Measurements from ENCODE around the gene IQSEC1. TPM values are rescaled to one million over a fixed set of nuclear protein-coding genes. Genes with fewer than 3 reads are reported as not detected.

Gene IQSEC1
- total and polyA plus RNA-seq, 2 donors (not counting 3 experiments of a cell fraction or from before 2014, with no cell fraction given), result 5.2 to 18.0 TPM

GRCh38 chr3:12901623-12902045 lies 171.6 kb downstream of the IQSEC1 start:
- DNase-seq (ENCODE audit: low read depth, low spot score) (no peak), FAIRE-seq (no peak)
- BruUV-seq (replicated peaks), result no TSS peak
- Histone ChIP-seq H3K4me2 (ENCODE audit: insufficient read depth, low read length) (no peak overlapping the region), H4K20me1 (replicated peaks; ENCODE audit: control insufficient read depth, extremely low read depth, insufficient read depth, low read length) (no peaks in the 10 kb centered on the region), H3K9me1 (replicated peaks; ENCODE audit: control insufficient read depth, extremely low read depth, insufficient read depth, low read length) (no peaks in the 10 kb centered on the region), H2AFZ (ENCODE audit: low read depth, low read length) (no peak overlapping the region), H3K9me3 (replicated peaks; ENCODE audit: control insufficient read depth, insufficient read depth, low read length) (no peaks in the 10 kb centered on the region), H3K79me2 (ENCODE audit: control insufficient read depth, insufficient read depth, low read length) (no peaks in the 10 kb centered on the region), H3K4me3 (replicated peaks in 1 of 3; ENCODE audit: insufficient read depth in 1 of 3, low read depth in 1 of 3, low read length in 3 of 3) (no peak overlapping the region), H3K4me1 (ENCODE audit: control insufficient read depth, extremely low read depth, insufficient read depth, low read length) (no peaks in the 10 kb centered on the region), H3K27me3 (ENCODE audit: control insufficient read depth in 2 of 2, insufficient read depth in 2 of 2, low read length in 2 of 2) (no peaks in the 10 kb centered on the region), H3K27ac (ENCODE audit: insufficient read depth, low read depth, low read length) (no peak overlapping the region), H3K36me3 (ENCODE audit: control insufficient read depth in 2 of 2, extremely low read depth in 1 of 2, insufficient read depth in 2 of 2, low read length in 2 of 2) (peaks cover 0 to 9% of the 10 kb centered on the region in 2 experiments), H3K9ac (replicated peaks; ENCODE audit: extremely low read depth, insufficient read depth, low read length) (no peak overlapping the region)
- ChIA-PET POLR2A (no interaction called here), CTCF (interaction anchor here (1.3 to 3.3 kb wide), 2 partner anchors 83 to 94 kb away, joined by 3 to 12 read pairs; no protein-coding TSS in a partner anchor)
- dilution Hi-C loops (cut with MboI; ENCODE audit: extremely low pct_ligation_motif_present, low sequenced_read_pairs) (no loop called here), intact Hi-C loops (cut with micrococcal nuclease) (no loop called here)
- TF ChIP-seq POLR2AphosphoS5 (IDR thresholded peaks at IDR 0.05; ENCODE audit: insufficient read depth, low read depth, low read length) (no peak), EZH2 (IDR thresholded peaks at IDR 0.05; ENCODE audit: borderline replicate concordance, low read depth, low read length, severe bottlenecking) (no peak), POLR2A (IDR thresholded peaks at IDR 0.05; ENCODE audit: low read depth, low read length) (no peak), FOS (IDR thresholded peaks at IDR 0.05; ENCODE audit: borderline replicate concordance, insufficient read depth, low read length) (no peak), CTCF (IDR thresholded peaks at IDR 0.05; ENCODE audit: extremely low read depth in 1 of 2, insufficient read depth in 1 of 2, low read depth in 1 of 2, low read length in 2 of 2) (no peak)

- Histone ChIP-seq H3K9me1 (replicated peaks; ENCODE audit: control insufficient read depth, extremely low read depth, insufficient read depth, low read length) (no peaks in the 10 kb centered on the region), H3K36me3 (ENCODE audit: control insufficient read depth in 2 of 2, extremely low read depth in 1 of 2, insufficient read depth in 2 of 2, low read length in 2 of 2) (peaks cover 0 to 5% of the 10 kb centered on the region in 2 experiments), H3K9me3 (replicated peaks; ENCODE audit: control insufficient read depth, insufficient read depth, low read length) (no peaks in the 10 kb centered on the region), H4K20me1 (replicated peaks; ENCODE audit: control insufficient read depth, extremely low read depth, insufficient read depth, low read length) (no peaks in the 10 kb centered on the region), H3K27me3 (ENCODE audit: control insufficient read depth in 2 of 2, insufficient read depth in 2 of 2, low read length in 2 of 2) (no peaks in the 10 kb centered on the region), H2AFZ (ENCODE audit: low read depth, low read length) (no peak overlapping the region), H3K27ac (ENCODE audit: insufficient read depth, low read depth, low read length) (no peak overlapping the region), H3K79me2 (ENCODE audit: control insufficient read depth, insufficient read depth, low read length) (no peaks in the 10 kb centered on the region), H3K4me3 (replicated peaks in 1 of 3; ENCODE audit: insufficient read depth in 1 of 3, low read depth in 1 of 3, low read length in 3 of 3) (no peak overlapping the region), H3K9ac (replicated peaks; ENCODE audit: extremely low read depth, insufficient read depth, low read length) (no peak overlapping the region), H3K4me1 (ENCODE audit: control insufficient read depth, extremely low read depth, insufficient read depth, low read length) (no peaks in the 10 kb centered on the region), H3K4me2 (ENCODE audit: insufficient read depth, low read length) (no peak overlapping the region)
- TF ChIP-seq GATA2 (IDR thresholded peaks at IDR 0.05; ENCODE audit: insufficient read depth, insufficient read length, low read depth, low read length), result no peak
- dilution Hi-C loops (cut with MboI; ENCODE audit: extremely low pct_ligation_motif_present, low sequenced_read_pairs), result no loop called here
- BruUV-seq (replicated peaks), result TSS peak; percentile 14
- POLR2A ChIA-PET, result no interaction called here
- DNase-seq (ENCODE audit: low read depth, low spot score) (no peak), FAIRE-seq (no peak)
- intact Hi-C loops (cut with micrococcal nuclease), result no loop called here
- CTCF ChIA-PET, result interaction anchor here (1.3 to 3.3 kb wide), 2 partner anchors 83 to 95 kb away, joined by 3 to 12 read pairs; no protein-coding TSS in a partner anchor
These were observed 172.3 kb downstream of the IQSEC1 start for GRCh38 chr3:12900885-12901411.
